Loucy (cell line): ENCODE measurements around the gene EDN3.

Experiments
- H2AFZ ChIP-seq: fragments of 200-600 bp; sonication (generic); 2 replicates; pipeline ENCODE4 v1.6.0; 2016; ENCODE audit warnings: antibody characterized with exemption, mild to moderate bottlenecking, low read length, moderate library complexity
- H3F3A ChIP-seq: fragments of 200-600 bp; 2 replicates; pipeline ENCODE4 v1.6.0; 2016; ENCODE audit warnings: antibody characterized with exemption, low read depth, mild to moderate bottlenecking
- H3K27me3 ChIP-seq: fragments of 200-600 bp; sonication (generic); 2 replicates; pipeline ENCODE4 v1.6.1; 2014; ENCODE audit warnings: low read length, mild to moderate bottlenecking; ENCODE audit not compliant: insufficient read depth, poor library complexity, severe bottlenecking
- H3K36me3 ChIP-seq: fragments of 200-600 bp; sonication (generic); 2 replicates; pipeline ENCODE4 v1.6.1; 2016; ENCODE audit warnings: low read length; ENCODE audit not compliant: insufficient read depth
- H3K4me1 ChIP-seq: fragments of 200-600 bp; sonication (generic); 2 replicates; pipeline ENCODE4 v1.5.1; 2014; ENCODE audit warnings: low read length, mild to moderate bottlenecking; ENCODE audit not compliant: insufficient read depth, poor library complexity, severe bottlenecking
- H3K4me2 ChIP-seq: fragments of 200-600 bp; sonication (generic); 2 replicates; pipeline ENCODE4 v1.6.0; 2014; ENCODE audit warnings: antibody characterized with exemption, low read length, low read depth, mild to moderate bottlenecking; ENCODE audit not compliant: poor library complexity, severe bottlenecking
- H3K4me3 ChIP-seq: fragments of 200-600 bp; sonication (generic); 2 replicates; pipeline ENCODE4 v1.5.1; 2014; ENCODE audit warnings: low read length, mild to moderate bottlenecking, mixed read lengths; ENCODE audit not compliant: poor library complexity, severe bottlenecking
- H3K79me2 ChIP-seq: fragments of 200-600 bp; sonication (generic); 2 replicates; pipeline ENCODE4 v1.6.1; 2014; ENCODE audit warnings: low read length; ENCODE audit not compliant: insufficient read depth
- H3K9ac ChIP-seq: fragments of 200-600 bp; sonication (generic); 2 replicates; pipeline ENCODE4 v1.6.0; 2014; ENCODE audit warnings: mild to moderate bottlenecking, low read depth, low read length, moderate library complexity; ENCODE audit not compliant: poor library complexity, severe bottlenecking
- H3K9me2 ChIP-seq: fragments of 200-600 bp; sonication (generic); replicated peaks from 2 replicates; pipeline ENCODE4 v1.6.1; 2016; ENCODE audit warnings: low read depth, low read length, mixed read lengths
- H3K9me3 ChIP-seq: fragments of 200-600 bp; sonication (generic); 2 replicates; pipeline ENCODE4 v1.6.1; 2014; ENCODE audit warnings: mild to moderate bottlenecking, antibody characterized with exemption, low read length, low read depth; ENCODE audit not compliant: insufficient read depth
- H4K20me1 ChIP-seq: fragments of 200-600 bp; sonication (generic); 2 replicates; pipeline ENCODE4 v1.6.0; 2014; ENCODE audit warnings: antibody characterized with exemption, low read length, mild to moderate bottlenecking; ENCODE audit not compliant: insufficient read depth, poor library complexity, severe bottlenecking
- CTCF ChIP-seq: fragments of 200-600 bp; sonication (generic); conservative IDR thresholded peaks from 2 replicates; pipeline ENCODE4 v1.5.1; 2014; ENCODE audit warnings: mild to moderate bottlenecking, antibody characterized with exemption, low read length
- EZH2phosphoT487 ChIP-seq: fragments of 200-600 bp; IDR thresholded peaks from 2 replicates; pipeline ENCODE4 v1.6.1; 2018; ENCODE audit warnings: antibody characterized with exemption, mild to moderate bottlenecking, moderate library complexity, borderline replicate concordance

Gene EDN3

GRCh38 chr20:59308493-59309201 lies 8.2 kb downstream of the EDN3 start:
- Histone ChIP-seq H3K79me2 (no peaks in the 10 kb centered on the region), H3K4me2 (no peak overlapping the region), H3K27me3 (no peaks in the 10 kb centered on the region), H4K20me1 (no peaks in the 10 kb centered on the region), H3K36me3 (no peaks in the 10 kb centered on the region), H3K9me3 (no peaks in the 10 kb centered on the region), H3K9me2 (no peaks in the 10 kb centered on the region), H2AFZ (no peak overlapping the region), H3K9ac (no peak overlapping the region), H3K4me3 (no peak overlapping the region), H3F3A (no peaks in the 10 kb centered on the region), H3K4me1 (no peaks in the 10 kb centered on the region)
- TF ChIP-seq CTCF (no peak), EZH2phosphoT487 (no peak)

- no peaks in the 10 kb centered on the region for H3K36me3 ChIP-seq
- H2AFZ ChIP-seq, result no peak overlapping the region
- H3K9me3 ChIP-seq, result no peaks in the 10 kb centered on the region
- H3F3A ChIP-seq, result no peaks in the 10 kb centered on the region
- H3K4me1 ChIP-seq, result no peaks in the 10 kb centered on the region
- H4K20me1 ChIP-seq, result no peaks in the 10 kb centered on the region
- TF ChIP-seq CTCF (no peak), EZH2phosphoT487 (no peak)
- no peaks in the 10 kb centered on the region for H3K79me2 ChIP-seq
- H3K4me2 ChIP-seq, result no peak overlapping the region
- H3K9me2 ChIP-seq, result no peaks in the 10 kb centered on the region
- H3K4me3 ChIP-seq, result no peak overlapping the region
- no peak overlapping the region for H3K9ac ChIP-seq
- H3K27me3 ChIP-seq, result no peaks in the 10 kb centered on the region
These were observed 8.8 kb downstream of the EDN3 start for GRCh38 chr20:59309218-59309617.

- Histone ChIP-seq H3K79me2 (no peaks in the 10 kb centered on the region), H3K4me2 (no peak overlapping the region), H3K27me3 (no peaks in the 10 kb centered on the region), H3K4me3 (no peak overlapping the region), H3K4me1 (no peaks in the 10 kb centered on the region), H3K9ac (no peak overlapping the region), H3F3A (no peaks in the 10 kb centered on the region), H3K9me2 (no peaks in the 10 kb centered on the region), H2AFZ (no peak overlapping the region), H4K20me1 (no peaks in the 10 kb centered on the region), H3K36me3 (no peaks in the 10 kb centered on the region), H3K9me3 (no peaks in the 10 kb centered on the region)
- TF ChIP-seq EZH2phosphoT487 (no peak), CTCF (no peak)
These were observed 14.6 kb downstream of the EDN3 start for GRCh38 chr20:59314997-59315396.
